Activated T-cell treated with anti-CD3 and anti-CD28 coated beads for 48 hours (primary cell): ENCODE results near the gene SLC22A3.

Experiments used
- DNase-seq: peaks from one replicate; pipeline ENCODE4 v3.0.0-alpha.2; 2020; ENCODE audit warnings: low read depth

Gene SLC22A3

DNA sequence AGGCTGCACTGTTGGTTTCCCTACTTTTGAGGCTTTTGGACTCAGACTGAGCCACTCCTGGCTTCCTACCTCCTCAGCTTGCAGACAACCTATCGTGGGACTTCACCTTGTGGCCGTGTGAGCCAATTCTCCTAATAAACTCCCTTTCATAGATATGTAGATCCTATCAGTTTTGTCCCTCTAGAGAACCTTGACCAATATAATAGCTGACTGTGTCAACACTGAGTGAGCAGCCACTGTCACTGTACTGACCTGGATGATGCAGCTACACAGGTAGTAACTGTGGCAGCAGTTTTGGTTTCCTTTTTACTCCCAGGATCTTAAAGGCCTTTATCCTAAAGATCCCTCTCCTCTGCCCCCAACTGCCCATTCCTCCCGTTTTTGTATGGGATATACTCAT, 70.2 kb downstream of the SLC22A3 start:
- no peak for DNase-seq

DNA sequence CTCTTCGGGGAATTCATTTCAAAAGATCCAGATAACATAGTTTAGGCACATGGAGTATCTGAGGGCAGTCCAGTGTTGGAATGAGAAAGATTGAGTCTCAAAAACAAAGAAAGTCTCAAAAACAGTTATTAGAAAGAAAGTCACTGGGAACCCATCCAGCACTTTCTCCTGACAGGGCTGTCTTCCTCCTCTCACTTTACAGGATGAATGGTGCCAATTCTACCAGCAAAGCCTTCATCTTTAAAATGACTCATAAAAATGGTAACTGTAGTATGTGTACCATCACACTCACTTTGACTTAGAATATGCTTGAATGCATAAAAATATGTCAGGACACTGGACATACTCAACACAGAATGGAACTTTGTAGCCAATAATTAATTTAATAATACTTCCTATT, 71.3 kb downstream of the SLC22A3 start:
- DNase-seq = no peak

GRCh38 chr6:160420253-160420968, 72.2 kb downstream of the SLC22A3 start:
- no peak for DNase-seq

DNA sequence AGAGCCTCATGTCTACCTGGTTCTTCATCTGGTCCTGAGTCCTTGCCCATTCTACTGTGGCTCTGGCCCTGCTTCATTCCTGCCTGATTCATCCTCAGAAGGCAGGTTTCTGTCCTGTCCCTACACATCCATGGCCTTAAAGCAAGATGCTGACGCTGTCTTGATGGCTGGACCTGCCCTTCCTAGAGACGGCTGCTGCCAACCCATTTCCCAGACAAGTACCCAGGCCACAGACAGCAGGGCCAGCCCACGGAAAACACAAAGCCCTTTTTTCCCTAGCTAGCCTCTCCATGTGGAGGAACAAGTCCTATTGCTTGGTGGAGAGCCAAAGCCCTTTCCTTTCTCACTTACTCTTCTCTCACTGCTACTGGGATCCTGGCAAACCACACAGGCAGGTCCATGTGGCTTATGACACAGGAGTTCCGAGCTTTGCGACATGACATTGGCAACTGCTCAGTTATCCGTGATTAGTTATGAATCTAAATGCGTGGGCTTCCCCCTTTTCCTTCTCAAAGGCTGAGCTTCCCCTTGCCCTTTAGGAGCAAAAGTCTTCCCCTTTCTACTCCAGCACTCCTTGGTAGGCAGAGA, 72.9 kb downstream of the SLC22A3 start:
- no peak for DNase-seq

DNA sequence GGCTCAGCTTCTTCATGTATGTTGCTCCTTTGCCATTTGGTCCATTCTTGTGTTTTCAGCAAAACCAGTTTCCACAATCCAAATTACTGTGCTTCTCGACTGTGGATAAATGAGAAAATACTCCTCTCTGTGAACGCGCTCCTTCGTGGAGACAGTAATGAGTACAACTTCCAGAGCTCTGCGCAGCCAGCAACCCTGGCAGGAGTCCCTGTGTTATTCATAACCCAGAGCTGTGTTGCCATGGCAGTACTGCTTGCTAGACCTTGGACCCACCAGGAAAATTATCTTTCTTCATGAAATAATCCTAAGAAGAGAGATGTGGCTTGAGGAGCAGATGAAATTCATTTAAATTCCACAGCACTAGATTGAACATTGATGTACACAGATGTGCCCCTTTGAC, 73.7 kb downstream of the SLC22A3 start:
- no peak for DNase-seq

DNA sequence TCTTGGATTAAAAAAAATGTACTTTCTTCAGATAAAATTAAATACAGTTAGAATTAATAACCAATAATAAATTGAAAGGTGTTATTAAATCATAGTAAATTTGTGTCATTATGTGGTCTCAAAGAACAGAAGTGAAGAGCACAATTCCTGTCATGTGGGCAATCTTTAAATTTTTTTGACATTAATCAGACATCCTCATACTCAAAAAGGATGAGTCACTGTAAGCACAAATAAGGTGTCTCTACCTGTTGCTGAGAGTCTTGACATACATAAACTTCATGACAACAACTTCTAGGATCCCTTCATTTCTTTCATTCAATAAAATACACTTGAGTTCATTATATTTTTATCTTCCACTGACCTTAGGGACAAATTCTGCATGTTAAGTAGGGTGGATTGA, 76.1 kb downstream of the SLC22A3 start:
- no peak for DNase-seq

DNA sequence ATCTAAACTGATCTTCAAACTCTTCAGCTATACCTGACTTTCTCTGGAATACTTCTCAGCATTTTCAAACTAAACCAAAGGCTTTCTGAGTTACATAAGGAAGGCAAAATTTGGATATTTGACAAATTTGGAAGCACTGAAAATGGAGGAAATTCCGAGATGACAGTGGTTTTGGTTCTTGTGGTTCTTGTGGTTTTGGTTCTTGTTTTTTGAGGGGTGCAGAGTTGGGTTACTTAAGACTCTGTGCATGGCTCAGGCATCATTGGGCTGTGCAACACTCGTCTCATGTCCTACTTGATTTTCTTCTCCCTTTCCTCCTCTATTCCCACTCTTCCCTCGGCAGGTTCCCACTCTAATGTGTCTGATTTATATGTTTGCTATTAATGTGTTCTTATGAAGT, 78.0 kb downstream of the SLC22A3 start:
- DNase-seq = no peak

GRCh38 chr6:160427312-160428068, 79.3 kb downstream of the SLC22A3 start:
- no peak for DNase-seq

GRCh38 chr6:160428069-160428430, 79.9 kb downstream of the SLC22A3 start:
- DNase-seq = no peak

- no peak for DNase-seq
Measured at GRCh38 chr6:160428818-160429619, 80.8 kb downstream of the SLC22A3 start.

GRCh38 chr6:160429620-160429895, 81.4 kb downstream of the SLC22A3 start:
- DNase-seq = no peak

DNA sequence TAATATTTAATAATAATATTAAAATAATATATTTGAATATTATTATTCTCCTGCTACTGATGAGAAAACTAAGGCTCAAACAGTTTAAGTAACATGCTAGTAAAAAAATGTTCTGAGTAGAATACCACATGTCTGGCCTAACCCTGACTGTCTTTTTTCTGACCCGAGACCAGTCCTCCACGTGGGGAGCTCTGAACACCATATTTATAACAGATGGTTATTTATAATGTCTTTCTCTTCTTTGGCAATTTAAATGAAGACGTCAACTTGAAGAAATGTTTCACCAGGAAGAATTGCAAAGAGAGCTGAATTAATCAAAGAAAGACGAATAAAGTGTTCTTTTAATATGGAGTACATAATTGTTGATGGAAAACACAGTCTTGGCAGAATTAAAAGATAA, 82.0 kb downstream of the SLC22A3 start:
- no peak for DNase-seq

- DNase-seq = no peak
Measured at GRCh38 chr6:160430751-160431150, 82.6 kb downstream of the SLC22A3 start.

GRCh38 chr6:160431226-160431625, 83.0 kb downstream of the SLC22A3 start:
- no peak for DNase-seq

DNA sequence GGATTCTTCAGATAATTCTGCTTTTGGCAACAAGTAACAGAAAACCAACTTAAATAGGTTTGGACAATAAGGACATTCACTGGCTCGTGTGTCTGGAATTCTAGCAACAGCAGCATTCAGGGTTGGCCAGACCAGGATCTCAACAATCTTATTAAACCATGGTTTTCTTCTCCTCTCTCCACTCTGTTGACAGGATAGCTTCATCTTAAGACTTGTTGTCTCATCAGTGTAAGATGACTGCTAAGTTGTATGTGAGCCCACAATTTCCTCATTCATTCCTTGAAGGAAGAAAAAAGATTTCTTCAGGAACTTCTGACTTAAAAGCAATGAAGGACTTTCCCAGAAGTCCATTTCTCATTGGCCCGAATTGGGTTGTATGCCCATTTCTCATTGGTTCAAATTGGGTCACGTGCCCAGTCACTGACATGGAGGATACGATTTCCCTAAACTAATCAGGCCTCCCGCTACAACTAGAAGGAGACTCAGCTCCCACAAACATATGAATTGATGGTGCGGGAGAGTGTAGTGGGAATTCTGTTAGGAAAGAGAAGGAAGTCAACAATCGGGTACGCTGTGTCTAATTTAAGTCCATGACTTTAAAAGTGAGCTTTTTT, 83.7 kb downstream of the SLC22A3 start:
- no peak for DNase-seq

GRCh38 chr6:160435935-160436334, 87.8 kb downstream of the SLC22A3 start:
- DNase-seq = no peak

GRCh38 chr6:160437154-160437553, 89.0 kb downstream of the SLC22A3 start:
- no peak for DNase-seq

- DNase-seq = no peak
Measured at GRCh38 chr6:160437775-160438174, 89.6 kb downstream of the SLC22A3 start.

- DNase-seq = no peak
Measured at GRCh38 chr6:160438481-160438880, 90.3 kb downstream of the SLC22A3 start.

DNA sequence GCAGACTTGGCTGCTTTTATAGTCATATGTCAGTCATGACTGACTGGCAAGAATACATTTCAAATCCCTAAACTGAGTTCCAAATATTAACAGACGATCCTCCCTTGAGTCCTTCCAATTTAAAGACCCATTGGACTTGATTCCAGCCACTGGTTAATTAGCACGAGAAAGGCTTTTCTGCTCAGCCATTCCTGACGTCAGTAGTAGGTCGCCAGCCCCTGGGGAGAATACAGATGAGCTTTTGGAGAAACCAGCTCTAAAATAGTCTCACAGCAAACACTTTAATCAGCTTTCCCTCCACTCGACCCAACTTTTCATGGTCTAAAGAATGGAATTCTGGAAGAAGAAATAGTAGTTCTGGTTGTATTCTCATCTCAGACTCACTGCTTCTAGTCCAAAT, 91.6 kb downstream of the SLC22A3 start:
- DNase-seq = no peak

- DNase-seq = no peak
Measured at GRCh38 chr6:160442151-160442550, 94.0 kb downstream of the SLC22A3 start.

GRCh38 chr6:160445130-160445529, 97.0 kb downstream of the SLC22A3 start:
- no peak for DNase-seq
